Heart left ventricle (tissue), 13 donors: ENCODE measurements around the gene SNX15.

Experiments used
- POLR2A ChIP-seq, 2 donors: fragments of 450-650 bp; IDR thresholded peaks; one replicate each; pipeline ENCODE4 v1.6.1; 2017; ENCODE audit warnings: antibody characterized with exemption in 2 of 2, mild to moderate bottlenecking in 2 of 2, moderate library complexity in 2 of 2
- TF ChIP-seq, protein P1 (sequence below), 12 donors: fragments of 200-600 bp; sonication (generic) in 4 of 12; IDR thresholded peaks; one replicate each; pipeline versions ENCODE4 v1.5.0 to v1.8.0; 2018 to 2022; ENCODE audit warnings: antibody characterized with exemption in 12 of 12, mild to moderate bottlenecking in 5 of 12
- donor health status: ischemic (EF 13 %, LVEDD 7.1; RV severe dilation, severe dysfunction).
- donor health status: DM: no; HTN: yes; CAD: no.
- donor health status: DM: no; HTN: no; CAD: no.
- donor health status: ischemic (EF 25% LVEDD 6.9; RV normal size, moderate dysfunction).
- donor health status: ischemic (EF 25% LVEDD 5.7; RV mildly dilated, moderate dysfunction).
- donor health status: ischemic (EF 35%, LVEDD 5.7; RV mildly dilated, moderate dysfunction).
- donor health status: nonischemic (EF 11% LVEDD 7.7; RV severe dilation, severe dysfunction).
- donor health status: DM: yes; HTN: yes; CAD: no.
- donor health status: PGD.
- donor health status: ischemic (EF 29% LVEDD 5.4; RV normal size, mild dysfunction).
- donor health status: nonischemic (EF 23%, LVEDD 6.1; RV moderate dilation, normal function).

DNA sequence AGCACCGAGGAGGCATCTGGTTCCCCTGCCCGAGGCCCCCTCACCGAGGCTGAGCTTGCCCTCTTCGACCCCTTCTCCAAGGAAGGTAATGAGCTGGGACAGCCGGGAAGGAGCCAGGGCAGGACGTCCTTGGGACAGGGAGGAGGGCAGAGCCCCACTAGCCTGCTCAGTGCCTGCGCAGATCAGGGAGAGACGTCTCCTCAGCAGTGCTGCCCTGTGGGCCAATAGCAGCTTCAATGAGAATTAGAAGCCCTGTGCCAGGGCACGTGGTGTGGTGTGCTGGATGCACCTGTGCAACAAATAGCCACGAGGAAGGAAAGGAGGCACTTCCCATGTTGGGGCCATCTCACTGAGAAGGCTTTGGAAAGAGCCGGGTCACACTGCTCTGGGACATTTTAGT is 8.3 kb downstream of the SNX15 start:
- TF ChIP-seq, protein P1, sequence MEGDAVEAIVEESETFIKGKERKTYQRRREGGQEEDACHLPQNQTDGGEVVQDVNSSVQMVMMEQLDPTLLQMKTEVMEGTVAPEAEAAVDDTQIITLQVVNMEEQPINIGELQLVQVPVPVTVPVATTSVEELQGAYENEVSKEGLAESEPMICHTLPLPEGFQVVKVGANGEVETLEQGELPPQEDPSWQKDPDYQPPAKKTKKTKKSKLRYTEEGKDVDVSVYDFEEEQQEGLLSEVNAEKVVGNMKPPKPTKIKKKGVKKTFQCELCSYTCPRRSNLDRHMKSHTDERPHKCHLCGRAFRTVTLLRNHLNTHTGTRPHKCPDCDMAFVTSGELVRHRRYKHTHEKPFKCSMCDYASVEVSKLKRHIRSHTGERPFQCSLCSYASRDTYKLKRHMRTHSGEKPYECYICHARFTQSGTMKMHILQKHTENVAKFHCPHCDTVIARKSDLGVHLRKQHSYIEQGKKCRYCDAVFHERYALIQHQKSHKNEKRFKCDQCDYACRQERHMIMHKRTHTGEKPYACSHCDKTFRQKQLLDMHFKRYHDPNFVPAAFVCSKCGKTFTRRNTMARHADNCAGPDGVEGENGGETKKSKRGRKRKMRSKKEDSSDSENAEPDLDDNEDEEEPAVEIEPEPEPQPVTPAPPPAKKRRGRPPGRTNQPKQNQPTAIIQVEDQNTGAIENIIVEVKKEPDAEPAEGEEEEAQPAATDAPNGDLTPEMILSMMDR (IDR thresholded peaks at IDR 0.05): no peak
- no peak for TF ChIP-seq POLR2A (IDR thresholded peaks at IDR 0.05)
